Measurements from ENCODE around the gene TSPY8. TPM values are rescaled to one million over a fixed set of nuclear protein-coding genes. Genes with fewer than 3 reads are reported as not detected.
"Not testable (repeated sequence)": the region's sequence is repeated elsewhere in the genome, so short reads cannot be mapped to it uniquely, and the experiment has no call there.

TSPY8 gene, protein sequence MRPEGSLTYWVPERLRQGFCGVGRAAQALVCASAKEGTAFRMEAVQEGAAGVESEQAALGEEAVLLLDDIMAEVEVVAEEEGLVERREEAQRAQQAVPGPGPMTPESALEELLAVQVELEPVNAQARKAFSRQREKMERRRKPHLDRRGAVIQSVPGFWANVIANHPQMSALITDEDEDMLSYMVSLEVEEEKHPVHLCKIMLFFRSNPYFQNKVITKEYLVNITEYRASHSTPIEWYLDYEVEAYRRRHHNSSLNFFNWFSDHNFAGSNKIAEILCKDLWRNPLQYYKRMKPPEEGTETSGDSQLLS
- total RNA-seq (not detected), polyA plus RNA-seq (not detected), total RNA-seq (not detected)

DNA sequence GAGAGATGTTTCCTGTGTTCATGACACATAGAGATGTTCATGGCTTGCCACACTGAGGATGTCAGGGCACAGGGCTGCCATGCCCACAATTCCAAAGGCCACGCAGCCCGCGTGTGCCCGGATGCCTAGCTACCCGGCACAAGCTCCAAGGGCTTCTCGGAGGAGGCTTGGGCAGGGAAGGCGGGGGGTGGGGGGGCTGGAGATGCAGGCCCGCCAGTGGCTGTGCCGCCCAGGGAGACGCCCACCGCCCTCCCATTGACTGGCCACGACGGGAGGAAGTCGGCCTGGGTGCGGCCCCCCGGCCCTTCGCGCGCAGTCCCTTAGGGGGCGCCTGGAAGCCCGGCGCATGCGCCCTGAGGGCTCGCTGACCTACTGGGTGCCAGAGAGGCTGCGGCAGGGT is at the start of gene TSPY8:
Gene TSPY8, plus strand, starts transcription at position 301 of the 400 bp plus-strand sequence. Its CDS starts 46 bp downstream, at position 347.
- H3K36me3 ChIP-seq (ENCODE audit: control insufficient read depth in 2 of 3, insufficient read depth in 3 of 3, low read length in 3 of 3); DNase-seq; H3K36me3 Mint-ChIP-seq; H3K4me3 ChIP-seq (ENCODE audit: low read length); H3K9me3 Mint-ChIP-seq; H3K4me1 Mint-ChIP-seq; H3K27me3 Mint-ChIP-seq; H3K4me3 Mint-ChIP-seq; H3K4me1 ChIP-seq (ENCODE audit: control insufficient read depth in 2 of 2, insufficient read depth in 2 of 2, low read length in 2 of 2); POLR2A ChIA-PET; H3K27ac ChIP-seq (ENCODE audit: low read depth, low read length); H3K27me3 ChIP-seq (ENCODE audit: control insufficient read depth in 2 of 2, insufficient read depth in 2 of 2, low read length in 2 of 2); ATAC-seq; CTCF ChIA-PET; intact Hi-C loops (cut with micrococcal nuclease); H3K9me3 ChIP-seq (ENCODE audit: control insufficient read depth in 2 of 3, low read length in 3 of 3); H3K27ac Mint-ChIP-seq: not testable (repeated sequence)

DNA sequence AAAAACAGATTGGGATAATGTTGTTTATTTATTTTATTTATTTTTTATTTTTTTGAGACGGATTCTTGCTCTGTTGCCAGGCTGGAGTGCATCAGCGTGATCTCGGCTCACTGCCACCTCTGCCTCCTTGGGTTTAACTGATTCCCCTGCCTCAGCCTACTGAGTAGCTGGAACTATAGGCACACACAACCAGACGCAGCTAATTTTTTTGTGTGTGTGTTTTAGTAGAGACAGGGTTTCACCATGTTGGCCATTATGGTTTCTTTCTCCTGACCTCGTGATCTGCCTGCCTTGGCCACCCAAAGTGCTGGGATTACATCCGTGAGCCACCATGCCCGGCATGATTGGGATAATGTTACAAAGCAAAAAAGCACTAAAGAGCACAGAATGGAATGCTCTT is 36.6 kb upstream of the TSPY8 start:
- ChIA-PET POLR2A (no interaction called here), CTCF (no interaction called here)
- Histone ChIP-seq H3K9me3 (ENCODE audit: control insufficient read depth in 2 of 3, low read length in 3 of 3) (no peaks in the 10 kb centered on the region), H3K27ac (ENCODE audit: low read depth, low read length) (no peak overlapping the region), H3K4me1 (ENCODE audit: control insufficient read depth in 2 of 2, insufficient read depth in 2 of 2, low read length in 2 of 2) (no peaks in the 10 kb centered on the region), H3K27me3 (ENCODE audit: control insufficient read depth in 2 of 2, insufficient read depth in 2 of 2, low read length in 2 of 2) (no peaks in the 10 kb centered on the region), H3K36me3 (ENCODE audit: control insufficient read depth in 2 of 3, insufficient read depth in 3 of 3, low read length in 3 of 3) (no peaks in the 10 kb centered on the region), H3K4me3 (ENCODE audit: low read length) (no peak overlapping the region)
- Mint-ChIP-seq H3K36me3 (no peaks in the 10 kb centered on the region), H3K4me1 (no peaks in the 10 kb centered on the region), H3K27ac (no peak overlapping the region), H3K27me3 (no peaks in the 10 kb centered on the region), H3K4me3 (no peak overlapping the region), H3K9me3 (peaks cover 0 to 3% (median 0%) of the 10 kb centered on the region in 11 donors)
- no peak for DNase-seq
- intact Hi-C loops (cut with micrococcal nuclease): no loop called here
- ATAC-seq: no peak

DNA sequence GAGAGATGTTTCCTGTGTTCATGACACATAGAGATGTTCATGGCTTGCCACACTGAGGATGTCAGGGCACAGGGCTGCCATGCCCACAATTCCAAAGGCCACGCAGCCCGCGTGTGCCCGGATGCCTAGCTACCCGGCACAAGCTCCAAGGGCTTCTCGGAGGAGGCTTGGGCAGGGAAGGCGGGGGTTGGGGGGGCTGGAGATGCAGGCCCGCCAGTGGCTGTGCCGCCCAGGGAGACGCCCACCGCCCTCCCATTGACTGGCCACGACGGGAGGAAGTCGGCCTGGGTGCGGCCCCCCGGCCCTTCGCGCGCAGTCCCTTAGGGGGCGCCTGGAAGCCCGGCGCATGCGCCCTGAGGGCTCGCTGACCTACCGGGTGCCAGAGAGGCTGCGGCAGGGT is 20.4 kb upstream of the TSPY8 start, which contains the start of gene TSPY4:
Gene TSPY4, plus strand, starts transcription at position 301 of the 400 bp plus-strand sequence. Its CDS starts 46 bp downstream, at position 347.
- H3K27me3 ChIP-seq (ENCODE audit: control insufficient read depth in 2 of 2, insufficient read depth in 2 of 2, low read length in 2 of 2); POLR2A ChIA-PET; H3K27me3 Mint-ChIP-seq; CTCF ChIA-PET; intact Hi-C loops (cut with micrococcal nuclease); H3K4me3 ChIP-seq (ENCODE audit: low read length); H3K4me1 ChIP-seq (ENCODE audit: control insufficient read depth in 2 of 2, insufficient read depth in 2 of 2, low read length in 2 of 2); H3K27ac ChIP-seq (ENCODE audit: low read depth, low read length); H3K36me3 Mint-ChIP-seq; H3K27ac Mint-ChIP-seq; H3K4me3 Mint-ChIP-seq; H3K4me1 Mint-ChIP-seq; H3K36me3 ChIP-seq (ENCODE audit: control insufficient read depth in 2 of 3, insufficient read depth in 3 of 3, low read length in 3 of 3); ATAC-seq; H3K9me3 Mint-ChIP-seq; DNase-seq; H3K9me3 ChIP-seq (ENCODE audit: control insufficient read depth in 2 of 3, low read length in 3 of 3): not testable (repeated sequence)

DNA sequence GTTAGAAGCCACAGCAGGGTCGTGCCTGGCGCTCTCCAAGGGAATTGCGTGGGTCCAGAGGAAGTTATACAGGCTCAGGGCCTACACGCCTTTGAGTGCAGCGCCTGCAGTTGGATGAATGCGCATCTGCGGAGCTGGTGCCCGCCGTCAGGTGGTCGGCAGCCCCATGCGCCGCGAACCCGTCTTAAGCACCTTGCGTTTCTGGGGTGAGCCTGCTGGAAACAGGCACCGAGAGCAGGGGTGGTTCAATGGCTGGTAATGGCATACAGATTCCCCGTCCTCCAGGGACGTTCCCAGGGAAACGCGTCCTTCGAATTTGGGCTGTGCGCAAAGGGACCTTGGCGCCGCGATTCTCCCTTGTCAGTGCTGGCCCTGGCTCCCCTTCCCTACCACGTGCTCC is 38.9 kb downstream of the TSPY8 start:
- H3K36me3 Mint-ChIP-seq; ATAC-seq; H3K9me3 ChIP-seq (ENCODE audit: control insufficient read depth in 2 of 3, low read length in 3 of 3); H3K27me3 Mint-ChIP-seq; H3K9me3 Mint-ChIP-seq; H3K4me1 Mint-ChIP-seq; H3K27ac ChIP-seq (ENCODE audit: low read depth, low read length); POLR2A ChIA-PET; H3K27me3 ChIP-seq (ENCODE audit: control insufficient read depth in 2 of 2, insufficient read depth in 2 of 2, low read length in 2 of 2); intact Hi-C loops (cut with micrococcal nuclease); H3K4me3 ChIP-seq (ENCODE audit: low read length); H3K27ac Mint-ChIP-seq; H3K36me3 ChIP-seq (ENCODE audit: control insufficient read depth in 2 of 3, insufficient read depth in 3 of 3, low read length in 3 of 3); CTCF ChIA-PET; H3K4me1 ChIP-seq (ENCODE audit: control insufficient read depth in 2 of 2, insufficient read depth in 2 of 2, low read length in 2 of 2); H3K4me3 Mint-ChIP-seq: not testable (repeated sequence)
- peak in 1 of 9 donors; percentile 11 for DNase-seq

DNA sequence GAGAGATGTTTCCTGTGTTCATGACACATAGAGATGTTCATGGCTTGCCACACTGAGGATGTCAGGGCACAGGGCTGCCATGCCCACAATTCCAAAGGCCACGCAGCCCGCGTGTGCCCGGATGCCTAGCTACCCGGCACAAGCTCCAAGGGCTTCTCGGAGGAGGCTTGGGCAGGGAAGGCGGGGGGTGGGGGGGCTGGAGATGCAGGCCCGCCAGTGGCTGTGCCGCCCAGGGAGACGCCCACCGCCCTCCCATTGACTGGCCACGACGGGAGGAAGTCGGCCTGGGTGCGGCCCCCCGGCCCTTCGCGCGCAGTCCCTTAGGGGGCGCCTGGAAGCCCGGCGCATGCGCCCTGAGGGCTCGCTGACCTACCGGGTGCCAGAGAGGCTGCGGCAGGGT is 40.5 kb downstream of the TSPY8 start, which contains the start of gene TSPY3:
Gene TSPY3, plus strand, starts transcription at position 301 of the 400 bp plus-strand sequence. Its CDS starts 46 bp downstream, at position 347.
- H3K27me3 Mint-ChIP-seq; H3K36me3 Mint-ChIP-seq; ATAC-seq; POLR2A ChIA-PET; H3K27ac ChIP-seq (ENCODE audit: low read depth, low read length); H3K4me3 Mint-ChIP-seq; H3K27me3 ChIP-seq (ENCODE audit: control insufficient read depth in 2 of 2, insufficient read depth in 2 of 2, low read length in 2 of 2); H3K27ac Mint-ChIP-seq; CTCF ChIA-PET; intact Hi-C loops (cut with micrococcal nuclease); DNase-seq; H3K9me3 Mint-ChIP-seq; H3K9me3 ChIP-seq (ENCODE audit: control insufficient read depth in 2 of 3, low read length in 3 of 3); H3K4me1 ChIP-seq (ENCODE audit: control insufficient read depth in 2 of 2, insufficient read depth in 2 of 2, low read length in 2 of 2); H3K36me3 ChIP-seq (ENCODE audit: control insufficient read depth in 2 of 3, insufficient read depth in 3 of 3, low read length in 3 of 3); H3K4me1 Mint-ChIP-seq; H3K4me3 ChIP-seq (ENCODE audit: low read length): not testable (repeated sequence)

Other genes starting within 250 kb of the TSPY8 start
- gene TSPY4, start 20.3 kb upstream of the TSPY8 start, total RNA-seq: not detected
- gene TSPY4, start 20.3 kb upstream of the TSPY8 start, polyA plus RNA-seq: not detected
- not detected for gene TSPY3, start 40.6 kb downstream of the TSPY8 start, total RNA-seq
- not detected for gene TSPY3, start 40.6 kb downstream of the TSPY8 start, polyA plus RNA-seq
- gene TSPY1, start 109.2 kb downstream of the TSPY8 start, total RNA-seq: not detected
- not detected for gene TSPY1, start 109.2 kb downstream of the TSPY8 start, polyA plus RNA-seq
- gene TSPY9, start 129.5 kb downstream of the TSPY8 start, total RNA-seq: not detected
- not detected for gene TSPY9, start 129.5 kb downstream of the TSPY8 start, polyA plus RNA-seq
- not detected for gene TSPY10, start 170.1 kb downstream of the TSPY8 start, total RNA-seq
- gene TSPY10, start 170.1 kb downstream of the TSPY8 start, polyA plus RNA-seq: not detected